Measurements from ENCODE around the gene CNR2. TPM values are rescaled to one million over a fixed set of nuclear protein-coding genes. Genes with fewer than 3 reads are reported as not detected.

Gene CNR2
- total RNA-seq, 1 experiment from 2014 or later = not detected

DNA sequence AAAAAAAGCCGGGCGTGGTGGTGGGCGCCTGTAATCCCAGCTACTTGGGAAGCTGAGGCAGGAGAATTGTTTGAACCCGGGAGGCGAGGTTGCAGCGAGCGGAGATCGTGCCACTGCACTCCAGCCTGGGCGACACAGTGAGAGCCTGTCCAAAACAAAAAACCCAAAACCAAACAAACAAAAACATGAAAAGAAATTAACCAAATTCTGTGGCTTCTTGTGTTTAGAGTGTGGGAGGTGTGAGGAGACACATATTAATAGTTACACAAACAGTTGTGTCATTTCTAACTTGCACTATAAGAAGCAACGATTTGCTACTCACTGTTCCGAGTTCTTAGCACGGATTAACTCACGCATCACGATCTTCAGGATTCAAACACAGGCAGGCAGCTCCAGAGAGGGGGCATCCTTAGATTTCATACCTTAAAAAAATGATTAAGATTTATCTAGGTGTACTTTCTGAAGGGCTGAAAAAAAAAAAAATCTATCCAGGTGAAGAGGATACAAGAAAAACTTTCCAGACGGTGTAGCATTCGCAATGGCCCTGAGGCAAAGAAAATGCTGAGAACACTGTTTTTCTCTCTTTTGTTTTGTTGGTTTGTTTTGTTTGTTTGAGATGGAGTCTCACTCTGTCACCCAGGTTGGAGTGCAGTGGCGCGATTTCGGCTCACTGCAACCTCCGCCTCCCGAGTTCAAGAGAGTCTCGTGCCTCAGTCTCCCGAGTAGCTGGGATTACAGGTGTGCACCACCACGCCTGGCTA, 87.2 kb downstream of the CNR2 start:
- CTCF ChIA-PET = interaction anchor here (0.5 kb wide), 1 partner anchor 25 kb away, joined by 4 read pairs; no protein-coding TSS in a partner anchor
- POLR2A ChIA-PET (ENCODE audit: unreplicated experiment) = interaction anchor here (0.8 kb wide), 1 partner anchor 39 kb away, joined by 7 read pairs; no protein-coding TSS in a partner anchor
- TSS peak; percentile 92 for BruUV-seq (replicated peaks)
- H3K4me1 ChIP-seq (replicated peaks; ENCODE audit: insufficient read depth) = peaks cover 17% of the 10 kb centered on the region
- no peaks in the 10 kb centered on the region for H3K9me3 ChIP-seq (ENCODE audit: insufficient read depth, low read depth)
- H3F3A ChIP-seq (ENCODE audit: insufficient read depth, low read depth) = no peaks in the 10 kb centered on the region; the same call in 1 of the 2 replicates
- peak overlapping the region; percentile 82; the same call in 1 of the 2 replicates for H3K4me3 ChIP-seq
- no peaks in the 10 kb centered on the region for H3K9me2 ChIP-seq (ENCODE audit: insufficient read depth)
- peaks cover 8% of the 10 kb centered on the region for H3K79me2 ChIP-seq (ENCODE audit: low read depth)
- peak overlapping the region; percentile 87 for H3K4me2 ChIP-seq
- intact Hi-C loops (cut with micrococcal nuclease; ENCODE audit: unreplicated experiment) = loop anchor here (1.0 kb wide), 1 partner anchor 39 kb away; no protein-coding TSS in a partner anchor
- H3K27me3 ChIP-seq (ENCODE audit: insufficient read depth, low read depth) = no peaks in the 10 kb centered on the region
- no peaks in the 10 kb centered on the region for H4K20me1 ChIP-seq (ENCODE audit: insufficient read depth)
- H2AFZ ChIP-seq = peak overlapping the region; percentile 86
- H3K36me3 ChIP-seq (ENCODE audit: low read depth) = no peaks in the 10 kb centered on the region
- H3K27ac ChIP-seq = no peak overlapping the region
- TF ChIP-seq EZH2 (IDR thresholded peaks at IDR 0.05; ENCODE audit: low read depth) = no peak
- TF ChIP-seq, protein P1, sequence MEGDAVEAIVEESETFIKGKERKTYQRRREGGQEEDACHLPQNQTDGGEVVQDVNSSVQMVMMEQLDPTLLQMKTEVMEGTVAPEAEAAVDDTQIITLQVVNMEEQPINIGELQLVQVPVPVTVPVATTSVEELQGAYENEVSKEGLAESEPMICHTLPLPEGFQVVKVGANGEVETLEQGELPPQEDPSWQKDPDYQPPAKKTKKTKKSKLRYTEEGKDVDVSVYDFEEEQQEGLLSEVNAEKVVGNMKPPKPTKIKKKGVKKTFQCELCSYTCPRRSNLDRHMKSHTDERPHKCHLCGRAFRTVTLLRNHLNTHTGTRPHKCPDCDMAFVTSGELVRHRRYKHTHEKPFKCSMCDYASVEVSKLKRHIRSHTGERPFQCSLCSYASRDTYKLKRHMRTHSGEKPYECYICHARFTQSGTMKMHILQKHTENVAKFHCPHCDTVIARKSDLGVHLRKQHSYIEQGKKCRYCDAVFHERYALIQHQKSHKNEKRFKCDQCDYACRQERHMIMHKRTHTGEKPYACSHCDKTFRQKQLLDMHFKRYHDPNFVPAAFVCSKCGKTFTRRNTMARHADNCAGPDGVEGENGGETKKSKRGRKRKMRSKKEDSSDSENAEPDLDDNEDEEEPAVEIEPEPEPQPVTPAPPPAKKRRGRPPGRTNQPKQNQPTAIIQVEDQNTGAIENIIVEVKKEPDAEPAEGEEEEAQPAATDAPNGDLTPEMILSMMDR (conservative IDR thresholded peaks at IDR 0.05) = no peak
- DNase-seq = no peak

DNA sequence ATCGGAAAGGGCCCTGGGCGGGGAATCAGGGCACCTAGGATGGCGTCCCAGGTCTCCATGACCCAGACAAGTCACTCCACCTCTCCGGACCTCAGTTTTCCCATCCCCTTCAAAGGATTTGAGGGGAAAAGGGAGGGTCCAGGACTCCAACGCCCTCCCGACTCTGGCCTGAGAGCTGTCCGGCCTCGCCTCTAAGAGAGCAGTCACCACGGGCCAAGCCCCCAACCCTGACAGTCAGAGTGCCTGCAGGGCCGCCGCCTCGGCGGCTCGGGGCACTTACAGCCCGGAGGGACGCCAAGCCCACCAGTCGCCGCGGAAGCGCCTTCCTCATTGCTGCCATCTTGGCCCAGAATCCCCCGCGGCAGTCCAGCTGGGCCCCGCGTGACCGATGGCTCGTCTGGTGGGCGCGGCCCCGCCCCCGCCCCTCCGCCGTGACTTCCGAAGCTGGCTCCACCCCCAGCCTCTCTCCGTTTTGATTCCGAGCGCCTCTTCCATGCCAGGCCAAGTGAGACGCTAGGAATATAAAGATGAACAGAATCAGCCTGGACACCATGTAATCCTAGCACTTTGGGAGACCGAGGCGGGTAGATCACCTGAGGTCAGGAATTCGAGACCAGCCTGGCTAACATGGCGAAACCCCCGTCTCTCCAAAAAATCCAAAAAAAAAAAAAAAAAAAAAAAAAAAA, 87.9 kb downstream of the CNR2 start, which contains the start of gene HMGCL:
Gene HMGCL (minus strand): TSS at position 354 of the 686 bp plus-strand sequence. CDS start 14 bp downstream, at position 340.
- Histone ChIP-seq H3K4me1 (replicated peaks; ENCODE audit: insufficient read depth) (peaks cover 10% of the 10 kb centered on the region), H3K27me3 (ENCODE audit: insufficient read depth, low read depth) (no peaks in the 10 kb centered on the region), H3K27ac (no peak within 1 kb of the TSS), H3K9me3 (ENCODE audit: insufficient read depth, low read depth) (no peaks in the 10 kb centered on the region), H3K9me2 (ENCODE audit: insufficient read depth) (no peaks in the 10 kb centered on the region), H3K4me2 (peak within 1 kb of the TSS; percentile 87), H3K4me3 (peak within 1 kb of the TSS; percentile 82), H2AFZ (peak within 1 kb of the TSS; percentile 86), H3K79me2 (ENCODE audit: low read depth) (peaks cover 8% of the 10 kb centered on the region), H4K20me1 (ENCODE audit: insufficient read depth) (no peaks in the 10 kb centered on the region), H3F3A (ENCODE audit: insufficient read depth, low read depth) (no peaks in the 10 kb centered on the region; the same call in 1 of the 2 replicates), H3K36me3 (ENCODE audit: low read depth) (no peaks in the 10 kb centered on the region)
- peak; percentile 69 to 79 for DNase-seq
- TF ChIP-seq EZH2 (IDR thresholded peaks at IDR 0.05; ENCODE audit: low read depth) = no peak
- TF ChIP-seq, protein P1 (conservative IDR thresholded peaks at IDR 0.05) = no peak
- POLR2A ChIA-PET (ENCODE audit: unreplicated experiment) = interaction anchor here (0.8 kb wide), 1 partner anchor 40 kb away, joined by 7 read pairs; no protein-coding TSS in a partner anchor
- no TSS peak for BruUV-seq (replicated peaks)
- intact Hi-C loops (cut with micrococcal nuclease; ENCODE audit: unreplicated experiment) = loop anchor here (1.0 kb wide), 1 partner anchor 40 kb away; no protein-coding TSS in a partner anchor
- CTCF ChIA-PET = interaction anchor here (0.5 kb wide), 1 partner anchor 26 kb away, joined by 4 read pairs; no protein-coding TSS in a partner anchor

DNA sequence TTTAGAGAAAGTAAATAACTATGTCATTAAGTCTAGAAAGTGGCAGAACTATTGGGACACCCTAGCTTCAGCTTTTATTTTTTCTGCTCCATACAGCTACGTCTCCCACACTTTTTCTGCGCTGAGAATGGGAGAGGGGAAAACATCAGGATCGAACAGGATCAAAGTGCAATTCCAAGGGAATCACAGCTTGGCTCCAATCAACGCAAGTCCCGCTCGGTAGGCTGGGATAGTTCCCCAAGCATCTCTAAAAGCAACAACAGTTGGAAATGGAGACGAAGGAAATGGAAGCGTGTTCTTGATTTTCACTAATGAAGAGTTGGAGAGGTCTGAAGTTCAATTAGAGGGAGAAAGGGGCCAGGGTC, 88.5 kb downstream of the CNR2 start:
- TF ChIP-seq, protein P1 (conservative IDR thresholded peaks at IDR 0.05) = no peak
- no peak for TF ChIP-seq EZH2 (IDR thresholded peaks at IDR 0.05; ENCODE audit: low read depth)
- BruUV-seq (replicated peaks) = TSS peak; percentile 73
- H3K4me1 ChIP-seq (replicated peaks; ENCODE audit: insufficient read depth) = 0 out of 2 replicates have a peak, but pooled peaks cover 7% of the 10 kb centered on the region

More for the DNA sequence above, 88.5 kb downstream of the CNR2 start:
- Histone ChIP-seq H4K20me1 (ENCODE audit: insufficient read depth) (no peaks in the 10 kb centered on the region), H2AFZ (peak overlapping the region; percentile 86), H3K27ac (no peak overlapping the region), H3K36me3 (ENCODE audit: low read depth) (no peaks in the 10 kb centered on the region), H3K79me2 (ENCODE audit: low read depth) (peaks cover 8% of the 10 kb centered on the region), H3K27me3 (ENCODE audit: insufficient read depth, low read depth) (no peaks in the 10 kb centered on the region), H3F3A (ENCODE audit: insufficient read depth, low read depth) (no peaks in the 10 kb centered on the region), H3K4me2 (peak overlapping the region; percentile 87), H3K9me3 (ENCODE audit: insufficient read depth, low read depth) (no peaks in the 10 kb centered on the region), H3K9me2 (ENCODE audit: insufficient read depth) (no peaks in the 10 kb centered on the region), H3K4me3 (peak overlapping the region; percentile 82)
- ChIA-PET POLR2A (ENCODE audit: unreplicated experiment) (interaction anchor here (0.6 kb wide), 1 partner anchor 204 kb away, joined by 4 read pairs; no protein-coding TSS in a partner anchor), CTCF (no interaction called here)
- no peak for DNase-seq
- intact Hi-C loops (cut with micrococcal nuclease; ENCODE audit: unreplicated experiment) = loop anchor here (1.0 kb wide), 1 partner anchor 41 kb away; no protein-coding TSS in a partner anchor

All from PC-9 (cell line).